Adrenal gland (tissue), 5 donors: Measurements from ENCODE around the gene ABCG1.

Experiments used
- POLR2A ChIP-seq, 2 donors: fragments of 450-650 bp; IDR thresholded peaks; one replicate each; pipeline ENCODE4 v1.6.1; 2017; ENCODE audit warnings: antibody characterized with exemption in 2 of 2, mild to moderate bottlenecking in 2 of 2, moderate library complexity in 1 of 2
- TF ChIP-seq, protein P1 (sequence below), 6 experiments: fragments of 450-650 bp in 4 of 6; fragments of 200-600 bp in 2 of 6; sonication (generic) in 1 of 6; IDR thresholded peaks; 1 replicate in 5 of 6; 2 replicates in 1 of 6; pipeline versions ENCODE4 v1.5.1 to v1.8.0; 2016 to 2021; ENCODE audit warnings: antibody characterized with exemption in 6 of 6, mild to moderate bottlenecking in 2 of 6, moderate library complexity in 1 of 6
- donor health status: DM: no; HTN: no; CAD: no.

DNA sequence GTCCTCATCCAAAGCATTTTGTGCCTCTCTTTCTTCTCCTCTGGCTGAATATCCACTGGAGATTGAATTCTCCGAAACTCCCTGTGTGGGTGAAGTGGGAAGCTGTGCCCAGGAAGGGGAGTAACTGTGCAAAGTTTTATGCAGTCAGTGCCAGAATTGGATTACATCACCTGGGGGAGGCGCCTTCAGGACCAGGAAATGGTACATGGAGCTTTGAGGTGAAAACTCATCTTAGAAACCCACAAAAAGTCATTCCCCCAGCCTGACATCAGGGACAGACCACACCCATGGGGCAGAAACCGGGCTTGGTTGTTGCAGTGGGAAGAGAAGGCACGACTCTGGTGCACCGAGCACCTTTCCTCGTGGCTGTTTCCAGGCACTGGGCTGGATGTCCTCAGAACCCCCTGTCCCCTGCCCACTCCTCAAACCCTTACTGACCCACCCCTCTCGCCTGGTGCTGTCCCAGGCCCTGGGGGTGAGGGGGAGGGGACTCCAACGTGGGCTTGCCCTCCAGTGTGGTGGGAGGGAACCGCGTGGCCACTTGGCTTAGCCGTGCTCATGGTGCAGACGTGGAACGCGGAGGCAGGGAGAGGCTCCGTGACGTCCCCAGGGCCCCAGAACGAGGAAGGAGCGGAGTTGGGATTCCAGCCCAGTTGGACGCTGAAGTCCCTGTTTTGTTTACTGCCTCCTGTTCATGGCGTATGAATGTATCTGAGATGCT is 80.5 kb downstream of the ABCG1 start:
- no peak for TF ChIP-seq POLR2A (IDR thresholded peaks at IDR 0.05)
- TF ChIP-seq, protein P1, sequence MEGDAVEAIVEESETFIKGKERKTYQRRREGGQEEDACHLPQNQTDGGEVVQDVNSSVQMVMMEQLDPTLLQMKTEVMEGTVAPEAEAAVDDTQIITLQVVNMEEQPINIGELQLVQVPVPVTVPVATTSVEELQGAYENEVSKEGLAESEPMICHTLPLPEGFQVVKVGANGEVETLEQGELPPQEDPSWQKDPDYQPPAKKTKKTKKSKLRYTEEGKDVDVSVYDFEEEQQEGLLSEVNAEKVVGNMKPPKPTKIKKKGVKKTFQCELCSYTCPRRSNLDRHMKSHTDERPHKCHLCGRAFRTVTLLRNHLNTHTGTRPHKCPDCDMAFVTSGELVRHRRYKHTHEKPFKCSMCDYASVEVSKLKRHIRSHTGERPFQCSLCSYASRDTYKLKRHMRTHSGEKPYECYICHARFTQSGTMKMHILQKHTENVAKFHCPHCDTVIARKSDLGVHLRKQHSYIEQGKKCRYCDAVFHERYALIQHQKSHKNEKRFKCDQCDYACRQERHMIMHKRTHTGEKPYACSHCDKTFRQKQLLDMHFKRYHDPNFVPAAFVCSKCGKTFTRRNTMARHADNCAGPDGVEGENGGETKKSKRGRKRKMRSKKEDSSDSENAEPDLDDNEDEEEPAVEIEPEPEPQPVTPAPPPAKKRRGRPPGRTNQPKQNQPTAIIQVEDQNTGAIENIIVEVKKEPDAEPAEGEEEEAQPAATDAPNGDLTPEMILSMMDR (IDR thresholded peaks at IDR 0.05), result no peak
